ENCODE results near the gene EPS15. TPM values are rescaled to one million over a fixed set of nuclear protein-coding genes. Genes with fewer than 3 reads are reported as not detected.

EPS15 gene
- total and polyA plus RNA-seq, 9 of the 15 experiments (the other 6 are each of a cell fraction or from before 2014, with no cell fraction given): 23.1 to 69.0 (median 41.7) TPM

DNA sequence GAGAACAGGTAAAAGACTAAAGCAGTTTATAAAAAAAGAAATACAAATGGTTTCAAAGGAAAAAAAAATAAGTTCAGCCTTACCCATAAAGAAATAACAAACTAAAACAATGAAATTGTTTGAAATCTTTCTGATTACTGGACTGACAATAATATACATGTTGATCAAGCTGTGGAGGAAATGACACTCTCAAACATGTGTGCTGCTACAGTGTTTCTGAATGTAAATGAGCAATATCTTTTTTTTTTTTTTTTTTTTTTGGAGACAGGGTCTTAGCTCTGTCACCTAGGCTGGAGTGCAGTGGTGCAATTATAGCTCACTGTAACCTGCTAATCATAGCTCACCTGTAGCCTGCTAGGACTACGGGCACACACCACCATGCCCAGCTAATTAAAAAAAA lies 6.5 kb downstream of the EPS15 start:
- intact Hi-C loops (cut with micrococcal nuclease) (no loop called here), in situ Hi-C loops (cut with MboI) (no loop called here)
- H3K9me3 ChIP-seq (replicated peaks; ENCODE audit: control insufficient read depth, insufficient read depth, low read depth, low read length): no peaks in the 10 kb centered on the region
- no peaks in the 10 kb centered on the region for H4K20me1 ChIP-seq (replicated peaks; ENCODE audit: control insufficient read depth, insufficient read depth, low read length)
- POLR2A ChIA-PET: interaction anchor here (0.6 to 1.9 kb wide), 4 partner anchors 8 to 65 kb away, joined by 3 to 5 read pairs (median 3); no protein-coding TSS in a partner anchor
- CTCF ChIA-PET (ENCODE audit: low intra/inter-chr PET ratio): no interaction called here
- DNase-seq (ENCODE audit: extremely low read depth in 1 of 4, low spot score in 3 of 4) (no peak), FAIRE-seq (no peak), ATAC-seq (no peak)
- H3K79me2 ChIP-seq (ENCODE audit: control insufficient read depth, insufficient read depth, low read length): peaks cover 96% of the 10 kb centered on the region
- no peak overlapping the region for H3K4me3 ChIP-seq
- H3K27me3 ChIP-seq (ENCODE audit: control insufficient read depth in 2 of 2, insufficient read depth in 2 of 2, low read length in 2 of 2): no peaks in the 10 kb centered on the region
- no peaks in the 10 kb centered on the region for H3K9me1 ChIP-seq (ENCODE audit: control insufficient read depth, insufficient read depth, low read length)
- no peak overlapping the region for H2AFZ ChIP-seq (ENCODE audit: low read depth, low read length)
- BruUV-seq (replicated peaks): no TSS peak
- no peak overlapping the region for H3K4me2 ChIP-seq (ENCODE audit: insufficient read depth, low read length)
- 0 out of 4 replicates have a peak overlapping the region, but pooled peaks of 1 of the 2 experiments have one; percentile 12 for H3K9ac ChIP-seq (ENCODE audit: insufficient read depth in 1 of 2, low read depth in 2 of 2, low read length in 2 of 2)
- H3K4me1 ChIP-seq (replicated peaks in 1 of 2; ENCODE audit: control insufficient read depth in 2 of 2, insufficient read depth in 2 of 2, low read length in 2 of 2): peaks cover 4 to 50% of the 10 kb centered on the region in 2 experiments; a peak in 3 of 5 replicates
- H3K36me3 ChIP-seq (ENCODE audit: control insufficient read depth, insufficient read depth, low read length): no peaks in the 10 kb centered on the region; the same call in 2 of the 3 replicates
- 75% methylated on average over 1 of the region's 1 CpG for WGBS (ENCODE audit: insufficient coverage, low coverage, missing lambda C conversion rate)
- no peak overlapping the region for H3K27ac ChIP-seq (ENCODE audit: extremely low read depth, low read depth, low read length)
- TF ChIP-seq ZNF445 (CRISPR knock-in tag; IDR thresholded peaks at IDR 0.05; ENCODE audit: low read depth): no peak
- TF ChIP-seq, protein P1, sequence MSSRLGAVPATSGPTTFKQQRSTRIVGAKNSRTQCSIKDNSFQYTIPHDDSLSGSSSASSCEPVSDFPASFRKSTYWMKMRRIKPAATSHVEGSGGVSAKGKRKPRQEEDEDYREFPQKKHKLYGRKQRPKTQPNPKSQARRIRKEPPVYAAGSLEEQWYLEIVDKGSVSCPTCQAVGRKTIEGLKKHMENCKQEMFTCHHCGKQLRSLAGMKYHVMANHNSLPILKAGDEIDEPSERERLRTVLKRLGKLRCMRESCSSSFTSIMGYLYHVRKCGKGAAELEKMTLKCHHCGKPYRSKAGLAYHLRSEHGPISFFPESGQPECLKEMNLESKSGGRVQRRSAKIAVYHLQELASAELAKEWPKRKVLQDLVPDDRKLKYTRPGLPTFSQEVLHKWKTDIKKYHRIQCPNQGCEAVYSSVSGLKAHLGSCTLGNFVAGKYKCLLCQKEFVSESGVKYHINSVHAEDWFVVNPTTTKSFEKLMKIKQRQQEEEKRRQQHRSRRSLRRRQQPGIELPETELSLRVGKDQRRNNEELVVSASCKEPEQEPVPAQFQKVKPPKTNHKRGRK (tag; IDR thresholded peaks at IDR 0.05): 0 out of 2 replicates have a peak, but pooled peaks have one; percentile 9

DNA sequence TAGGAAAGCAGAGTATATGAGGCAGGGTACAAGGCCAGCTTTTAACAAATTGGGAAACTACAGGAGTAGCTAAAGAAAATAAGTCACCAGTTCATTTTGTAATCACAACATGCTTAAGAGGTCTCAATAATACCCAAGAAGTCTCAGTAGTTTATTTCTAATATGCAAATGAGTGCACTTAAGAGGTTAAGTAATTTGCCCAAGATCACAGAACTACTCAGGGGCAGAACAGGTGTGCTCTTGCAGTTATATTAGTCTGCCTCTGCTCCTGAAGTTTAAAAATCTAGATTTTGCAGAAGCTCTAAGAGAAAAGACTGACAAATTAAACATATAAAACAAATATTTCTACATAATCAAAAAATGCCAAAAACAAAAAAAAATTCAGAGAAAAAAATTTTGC lies 6.9 kb downstream of the EPS15 start:
- no peaks in the 10 kb centered on the region for H3K9me1 ChIP-seq (ENCODE audit: control insufficient read depth, insufficient read depth, low read length)
- BruUV-seq (replicated peaks): no TSS peak
- no peak overlapping the region for H3K4me3 ChIP-seq
- ATAC-seq (no peak), FAIRE-seq (no peak), DNase-seq (ENCODE audit: extremely low read depth in 1 of 4, low spot score in 3 of 4) (no peak)
- H4K20me1 ChIP-seq (replicated peaks; ENCODE audit: control insufficient read depth, insufficient read depth, low read length): no peaks in the 10 kb centered on the region
- H3K27ac ChIP-seq (ENCODE audit: extremely low read depth, low read depth, low read length): no peak overlapping the region
- H3K79me2 ChIP-seq (ENCODE audit: control insufficient read depth, insufficient read depth, low read length): peaks cover 96% of the 10 kb centered on the region
- no peak overlapping the region for H3K4me2 ChIP-seq (ENCODE audit: insufficient read depth, low read length)
- H3K27me3 ChIP-seq (ENCODE audit: control insufficient read depth in 2 of 2, insufficient read depth in 2 of 2, low read length in 2 of 2): no peaks in the 10 kb centered on the region
- H3K9ac ChIP-seq (ENCODE audit: insufficient read depth in 1 of 2, low read depth in 2 of 2, low read length in 2 of 2): no peak overlapping the region
- peaks cover 4 to 50% of the 10 kb centered on the region in 2 experiments; a peak in 3 of 5 replicates for H3K4me1 ChIP-seq (replicated peaks in 1 of 2; ENCODE audit: control insufficient read depth in 2 of 2, insufficient read depth in 2 of 2, low read length in 2 of 2)
- ChIA-PET POLR2A (interaction anchor here (0.6 to 1.9 kb wide), 4 partner anchors 9 to 65 kb away, joined by 3 to 5 read pairs (median 3); no protein-coding TSS in a partner anchor), CTCF (ENCODE audit: low intra/inter-chr PET ratio) (no interaction called here)
- no peaks in the 10 kb centered on the region for H3K9me3 ChIP-seq (replicated peaks; ENCODE audit: control insufficient read depth, insufficient read depth, low read depth, low read length)
- intact Hi-C loops (cut with micrococcal nuclease): no loop called here
- in situ Hi-C loops (cut with MboI): no loop called here
- no peak overlapping the region for H2AFZ ChIP-seq (ENCODE audit: low read depth, low read length)
- peaks cover 3% of the 10 kb centered on the region; the same call in 2 of the 3 replicates for H3K36me3 ChIP-seq (ENCODE audit: control insufficient read depth, insufficient read depth, low read length)
- TF ChIP-seq, protein P2, sequence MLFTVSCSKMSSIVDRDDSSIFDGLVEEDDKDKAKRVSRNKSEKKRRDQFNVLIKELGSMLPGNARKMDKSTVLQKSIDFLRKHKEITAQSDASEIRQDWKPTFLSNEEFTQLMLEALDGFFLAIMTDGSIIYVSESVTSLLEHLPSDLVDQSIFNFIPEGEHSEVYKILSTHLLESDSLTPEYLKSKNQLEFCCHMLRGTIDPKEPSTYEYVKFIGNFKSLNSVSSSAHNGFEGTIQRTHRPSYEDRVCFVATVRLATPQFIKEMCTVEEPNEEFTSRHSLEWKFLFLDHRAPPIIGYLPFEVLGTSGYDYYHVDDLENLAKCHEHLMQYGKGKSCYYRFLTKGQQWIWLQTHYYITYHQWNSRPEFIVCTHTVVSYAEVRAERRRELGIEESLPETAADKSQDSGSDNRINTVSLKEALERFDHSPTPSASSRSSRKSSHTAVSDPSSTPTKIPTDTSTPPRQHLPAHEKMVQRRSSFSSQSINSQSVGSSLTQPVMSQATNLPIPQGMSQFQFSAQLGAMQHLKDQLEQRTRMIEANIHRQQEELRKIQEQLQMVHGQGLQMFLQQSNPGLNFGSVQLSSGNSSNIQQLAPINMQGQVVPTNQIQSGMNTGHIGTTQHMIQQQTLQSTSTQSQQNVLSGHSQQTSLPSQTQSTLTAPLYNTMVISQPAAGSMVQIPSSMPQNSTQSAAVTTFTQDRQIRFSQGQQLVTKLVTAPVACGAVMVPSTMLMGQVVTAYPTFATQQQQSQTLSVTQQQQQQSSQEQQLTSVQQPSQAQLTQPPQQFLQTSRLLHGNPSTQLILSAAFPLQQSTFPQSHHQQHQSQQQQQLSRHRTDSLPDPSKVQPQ (CRISPR knock-in tag; IDR thresholded peaks at IDR 0.05; ENCODE audit: borderline replicate concordance): no peak
- TF ChIP-seq SIN3A (IDR thresholded peaks at IDR 0.05; ENCODE audit: borderline replicate concordance in 2 of 2, control insufficient read depth in 1 of 2, low read depth in 2 of 2, low read length in 2 of 2) (no peak), GMEB1 (CRISPR knock-in tag; IDR thresholded peaks at IDR 0.05) (no peak), RFX1 (IDR thresholded peaks at IDR 0.05) (no peak), SAFB (IDR thresholded peaks at IDR 0.05; ENCODE audit: borderline replicate concordance, low read depth, low read length) (no peak), ZNF696 (CRISPR knock-in tag; conservative IDR thresholded peaks at IDR 0.05) (no peak)

Data from K562 (cell line).